GM18505 (cell line): ENCODE measurements around the gene NPSR1.
"Not testable (repeated sequence)": the region's sequence is repeated elsewhere in the genome, so short reads cannot be mapped to it uniquely, and the experiment has no call there.

ENCODE experiments used
- ATAC-seq: cut with Tn5 transposase; IDR thresholded peaks from one replicate; pipeline ENCODE4 v1.9.1; 2021; ENCODE audit not compliant: unreplicated experiment
- POLR2A ChIP-seq: IDR thresholded peaks from 4 replicates; pipeline ENCODE4 v1.6.1; 2011; ENCODE audit warnings: borderline replicate concordance; ENCODE audit not compliant: insufficient read depth, insufficient read length; ENCODE audit errors: extremely low read depth

Gene NPSR1

DNA sequence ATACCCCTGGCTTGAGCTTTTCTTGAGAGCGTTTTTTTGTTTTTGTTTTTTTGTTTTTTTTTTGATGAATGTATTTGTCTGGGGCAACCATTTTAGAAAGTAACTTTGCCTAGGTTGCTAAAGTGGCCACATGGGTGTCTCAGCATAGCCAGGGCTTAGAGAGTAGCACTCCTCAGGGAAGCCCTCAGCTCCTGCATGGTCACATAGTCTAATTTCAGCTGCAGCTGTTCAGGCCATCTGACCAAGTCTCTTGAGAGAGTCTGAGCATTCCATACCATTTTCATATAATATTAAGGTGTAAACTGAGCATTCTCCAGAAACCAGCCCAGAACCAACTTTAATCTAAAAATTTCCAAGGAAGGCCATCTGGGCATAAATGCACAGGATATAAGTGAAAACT, 186.4 kb downstream of the NPSR1 start:
- TF ChIP-seq POLR2A, result no peak
- ATAC-seq, result no peak

DNA sequence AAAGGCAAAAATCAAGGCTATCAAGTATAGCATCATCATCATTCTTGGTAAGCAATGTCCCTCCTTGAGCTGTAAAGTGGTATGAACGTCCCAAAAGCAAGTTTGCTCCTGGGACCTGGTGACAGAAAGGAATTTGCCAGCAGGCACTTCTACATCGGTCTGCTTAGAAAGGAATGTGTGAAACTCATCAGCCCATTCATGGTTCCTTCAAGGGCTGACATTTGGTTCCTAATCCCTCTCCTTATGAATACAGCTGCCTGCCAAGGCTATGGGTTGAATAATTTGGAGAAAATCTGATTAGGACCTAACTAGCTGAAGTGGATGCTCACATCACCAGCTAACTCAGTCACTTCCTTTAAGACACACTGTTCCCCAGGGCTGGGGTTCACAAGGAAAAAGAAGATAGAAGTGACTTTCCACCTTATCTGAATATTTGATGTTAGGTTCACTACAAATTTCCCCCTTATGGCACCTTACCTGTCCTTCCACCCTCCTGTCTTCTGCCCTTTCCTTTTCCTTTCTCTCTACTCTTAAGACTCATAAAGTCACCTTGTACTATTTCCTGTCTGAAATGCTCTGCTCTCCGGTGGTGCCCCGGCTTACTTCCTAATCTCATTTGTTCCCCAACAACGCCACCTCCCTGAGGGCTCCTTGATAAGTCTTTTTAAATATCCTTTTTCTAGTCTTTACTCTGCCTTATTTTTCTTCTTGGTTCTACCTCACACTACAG, 187.1 kb downstream of the NPSR1 start:
- TF ChIP-seq POLR2A, result no peak
- no peak for ATAC-seq

DNA sequence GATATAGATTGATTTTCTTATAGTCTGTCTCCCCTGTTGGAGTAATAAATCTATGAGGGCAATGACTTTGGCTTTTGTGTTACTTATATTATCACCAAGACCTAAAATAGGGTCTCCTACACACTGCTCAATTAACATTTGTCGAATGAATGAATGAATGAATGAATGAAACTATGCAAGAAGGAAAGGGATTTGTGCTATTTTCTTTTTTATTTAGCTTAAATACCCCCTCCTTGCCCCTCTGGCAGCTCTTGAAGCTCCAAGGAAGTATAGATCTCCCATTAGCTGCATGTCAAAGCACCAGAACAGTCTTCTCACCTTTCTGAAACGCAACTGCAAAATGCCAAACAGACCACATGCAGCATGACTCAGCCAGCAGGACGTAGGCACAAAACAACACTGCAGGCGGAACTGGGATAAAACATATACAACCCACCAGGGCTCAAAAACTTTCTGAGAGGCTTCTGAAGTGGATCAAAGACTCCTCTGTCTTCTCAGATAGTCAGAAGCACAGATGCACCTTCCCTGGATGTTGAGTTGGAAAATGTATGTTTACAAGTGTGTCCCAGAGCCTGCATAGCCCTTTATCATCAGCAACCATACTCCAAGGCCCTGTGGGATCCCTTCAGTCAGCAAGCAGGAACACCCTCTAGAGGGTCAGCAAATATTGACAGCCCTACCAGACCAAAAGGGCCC, 187.8 kb downstream of the NPSR1 start:
- no peak for ATAC-seq
- TF ChIP-seq POLR2A, result no peak

DNA sequence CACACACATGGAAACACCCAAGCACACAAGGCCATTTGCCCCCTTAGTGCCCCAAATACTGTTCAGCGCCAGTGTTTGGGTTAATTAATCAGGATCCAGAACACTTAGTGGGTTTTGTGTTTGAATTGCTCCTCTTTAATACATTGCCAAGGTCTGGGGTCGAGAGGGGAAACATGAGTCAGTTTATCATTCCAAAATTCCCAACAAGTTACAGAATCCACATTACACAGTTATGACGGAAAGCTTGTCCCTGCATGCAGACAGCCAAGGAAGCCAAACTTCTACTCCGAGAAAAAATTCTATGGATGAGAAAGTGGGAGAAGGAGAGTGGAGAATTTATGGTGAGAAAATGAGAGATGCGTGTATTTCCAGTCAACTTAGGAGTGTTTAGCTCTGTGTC, 189.0 kb downstream of the NPSR1 start:
- TF ChIP-seq POLR2A, result no peak
- no peak for ATAC-seq

DNA sequence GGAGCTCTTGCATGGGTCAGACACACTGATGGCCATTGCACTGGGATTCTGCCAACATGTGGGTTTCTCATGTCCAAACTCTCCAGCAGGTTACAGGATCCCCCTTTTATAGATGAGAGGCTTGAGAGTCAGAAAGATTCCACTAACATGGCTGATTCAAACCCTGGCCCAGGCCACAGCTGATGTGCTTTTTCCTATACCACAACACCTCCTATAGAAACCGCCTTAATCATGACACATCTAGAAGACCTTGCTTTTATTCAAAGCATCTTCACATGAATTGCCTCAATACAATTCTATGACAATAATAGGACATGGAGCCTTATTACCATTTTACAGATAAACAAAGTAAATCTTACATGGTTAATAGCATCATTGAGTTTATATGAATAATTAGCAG, 190.7 kb downstream of the NPSR1 start:
- no peak for ATAC-seq
- TF ChIP-seq POLR2A, result no peak

DNA sequence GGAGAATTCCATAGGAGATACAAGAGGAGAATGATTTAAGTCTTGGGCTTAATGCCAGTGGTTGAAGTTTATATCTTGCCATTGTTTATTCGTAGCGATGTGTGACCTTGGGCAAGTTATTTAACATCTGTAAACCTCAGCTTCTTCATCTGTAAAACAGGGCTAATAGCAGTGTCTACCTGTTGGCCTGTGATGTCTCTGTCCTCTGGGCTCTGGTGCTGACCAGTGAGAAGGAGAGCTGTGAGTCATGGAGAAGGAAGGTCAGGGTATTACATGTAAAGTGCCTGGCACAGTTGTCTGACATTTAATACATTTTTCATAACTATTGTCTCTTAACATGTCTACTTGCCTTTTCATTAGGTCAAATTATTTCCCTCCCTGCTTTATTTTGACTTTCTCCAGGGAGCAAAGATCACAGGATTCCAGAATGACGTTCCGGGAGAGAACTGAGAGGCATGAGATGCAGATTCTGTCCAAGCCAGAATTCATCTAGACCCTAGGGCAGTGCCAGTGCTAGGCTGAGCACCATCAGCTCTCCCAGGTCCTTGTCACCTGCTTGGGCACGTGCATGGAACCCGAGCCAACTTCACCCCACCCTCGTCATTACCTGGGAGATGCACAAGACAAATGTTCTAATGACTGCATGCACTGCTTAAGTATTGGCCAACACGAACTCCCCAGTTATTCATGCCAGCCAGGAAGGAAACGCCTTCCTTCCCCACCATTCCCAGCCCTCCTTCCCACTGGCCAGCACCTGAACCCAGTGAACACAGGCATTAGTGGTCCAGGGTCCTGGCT, 191.3 kb downstream of the NPSR1 start:
- TF ChIP-seq POLR2A, result no peak
- no peak for ATAC-seq

DNA sequence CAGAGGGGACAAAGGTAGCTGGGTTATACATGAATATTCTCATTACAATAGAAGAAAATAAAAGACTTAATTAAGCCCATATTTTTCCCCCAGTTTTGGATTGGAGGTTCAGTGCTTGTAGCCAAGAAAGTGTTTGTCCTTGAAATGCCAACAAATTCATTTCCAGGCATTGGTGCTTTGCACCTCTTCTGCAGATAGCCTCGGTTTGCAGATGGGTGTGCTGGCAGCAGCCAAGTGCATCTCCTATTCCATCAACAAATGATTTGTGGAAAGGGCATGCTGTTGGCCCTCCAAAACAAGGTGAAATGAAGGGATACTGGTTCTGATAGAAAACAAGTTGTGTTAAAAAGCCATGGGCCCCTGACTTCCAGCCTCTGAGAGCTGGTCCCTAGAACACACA, 192.0 kb downstream of the NPSR1 start:
- TF ChIP-seq POLR2A, result no peak
- ATAC-seq, result no peak

DNA sequence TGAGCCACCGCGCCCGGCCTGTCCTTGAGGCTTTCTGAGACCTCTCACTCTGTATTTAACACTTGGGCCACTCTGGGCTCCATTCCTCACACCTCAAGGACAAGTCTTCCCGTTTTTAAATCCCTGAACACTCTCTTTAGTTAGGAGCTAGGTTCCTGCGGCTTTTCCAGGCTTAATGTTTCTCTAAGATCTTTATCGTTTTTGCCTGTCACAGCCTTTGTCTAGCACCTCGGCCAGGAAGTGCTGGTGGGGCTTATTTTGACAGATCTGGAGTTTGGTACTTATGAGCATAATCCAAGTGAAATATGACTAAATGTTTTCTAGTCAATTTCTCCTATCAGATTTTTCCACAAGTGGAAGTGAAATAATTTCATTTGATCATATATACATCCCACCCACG, 192.7 kb downstream of the NPSR1 start:
- TF ChIP-seq POLR2A, result no peak
- ATAC-seq, result no peak

DNA sequence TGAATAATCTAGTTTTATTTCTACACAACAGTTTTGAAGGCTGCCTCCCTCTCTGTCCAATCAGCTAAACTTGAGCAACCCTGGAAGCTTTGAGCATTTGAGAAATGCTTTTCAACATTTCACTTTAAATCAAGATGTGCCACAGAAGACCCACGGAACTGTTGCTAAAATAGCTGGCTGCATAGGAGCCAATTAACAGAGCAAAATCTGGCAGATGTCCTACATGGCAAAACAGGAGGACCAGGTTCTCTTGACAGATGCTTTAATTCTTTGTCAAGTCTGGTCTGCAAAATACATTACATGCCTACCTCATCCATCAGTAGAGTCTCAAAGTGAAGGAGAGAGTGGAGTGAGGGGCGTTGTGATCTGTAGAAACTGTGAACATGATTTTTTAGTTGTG, 193.4 kb downstream of the NPSR1 start:
- no peak for TF ChIP-seq POLR2A
- ATAC-seq, result no peak

DNA sequence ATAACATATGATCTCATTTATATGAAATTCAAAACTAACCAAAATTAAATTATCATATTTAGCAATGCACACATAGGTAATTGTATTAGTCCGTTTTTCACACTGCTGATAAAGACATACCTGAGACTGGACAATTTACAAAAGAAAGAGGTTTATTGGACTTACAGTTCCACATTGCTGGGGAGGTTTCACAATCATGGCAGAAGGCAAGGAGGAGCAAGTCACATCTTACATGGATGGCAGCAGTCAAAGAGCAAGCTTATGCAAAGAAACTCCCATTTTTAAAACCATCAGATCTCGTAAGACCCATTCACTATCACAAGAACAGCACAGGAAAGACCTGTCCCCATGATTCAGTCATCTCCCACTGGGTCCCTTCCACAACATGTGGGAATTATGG, 200.4 kb downstream of the NPSR1 start:
- ATAC-seq, result not testable (repeated sequence)

DNA sequence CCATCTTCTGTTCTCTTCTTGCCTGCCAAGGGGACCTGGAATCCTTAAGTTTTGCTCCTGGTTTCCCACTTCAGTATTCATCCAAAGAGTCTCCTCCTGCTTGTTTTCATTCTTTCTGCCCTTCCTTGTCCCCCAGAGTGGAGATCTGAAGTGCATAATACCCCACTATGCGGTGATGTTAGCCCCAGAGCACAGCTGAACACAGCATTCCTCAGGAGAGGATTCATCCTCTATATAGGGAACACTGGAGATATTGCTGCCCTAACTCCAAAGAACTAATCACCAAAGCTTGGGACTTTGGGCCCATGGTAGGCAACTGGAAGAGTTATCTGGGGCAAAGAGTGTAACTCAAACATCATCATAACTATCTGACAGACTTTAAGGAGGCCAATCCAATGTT, 201.3 kb downstream of the NPSR1 start:
- not testable (repeated sequence) for ATAC-seq

DNA sequence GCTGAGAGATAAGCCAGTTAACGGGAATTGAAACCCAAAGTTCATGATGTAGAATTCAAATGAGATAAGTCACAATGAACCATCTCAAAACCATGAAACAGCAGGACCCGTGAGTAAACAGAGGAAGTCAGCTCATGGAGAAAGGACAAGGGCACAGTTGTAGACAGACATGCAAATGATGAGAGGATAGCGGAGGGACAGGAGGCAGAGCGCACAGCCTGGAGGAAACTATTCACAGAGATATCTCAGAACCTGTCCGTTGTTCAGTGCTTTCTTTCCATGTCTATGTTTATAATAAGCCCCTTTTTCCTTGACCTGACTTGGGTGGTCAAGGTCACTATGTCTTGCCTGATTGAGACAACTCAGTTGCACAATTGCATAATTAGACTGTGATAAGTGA, 208.2 kb downstream of the NPSR1 start:
- ATAC-seq, result not testable (repeated sequence)

DNA sequence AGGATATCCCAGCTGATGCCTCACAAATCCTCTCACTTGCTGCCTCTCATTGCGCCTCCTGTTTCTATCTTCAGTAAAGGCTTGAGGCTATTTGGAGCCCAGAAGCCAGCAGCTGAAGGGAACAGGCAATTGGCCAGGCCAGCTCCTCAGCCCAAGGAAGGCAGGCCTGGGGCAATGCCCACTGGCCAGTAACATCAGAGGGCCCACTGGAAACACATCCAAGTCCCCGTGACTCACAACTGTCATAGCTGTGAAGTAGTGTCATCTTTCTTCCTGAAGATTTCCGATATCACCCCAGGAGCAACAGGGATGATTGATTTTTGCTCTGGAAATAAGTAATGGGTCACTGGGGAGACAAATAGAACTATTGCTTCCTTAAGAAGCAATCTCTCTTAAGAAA, 209.3 kb downstream of the NPSR1 start:
- ATAC-seq, result not testable (repeated sequence)

DNA sequence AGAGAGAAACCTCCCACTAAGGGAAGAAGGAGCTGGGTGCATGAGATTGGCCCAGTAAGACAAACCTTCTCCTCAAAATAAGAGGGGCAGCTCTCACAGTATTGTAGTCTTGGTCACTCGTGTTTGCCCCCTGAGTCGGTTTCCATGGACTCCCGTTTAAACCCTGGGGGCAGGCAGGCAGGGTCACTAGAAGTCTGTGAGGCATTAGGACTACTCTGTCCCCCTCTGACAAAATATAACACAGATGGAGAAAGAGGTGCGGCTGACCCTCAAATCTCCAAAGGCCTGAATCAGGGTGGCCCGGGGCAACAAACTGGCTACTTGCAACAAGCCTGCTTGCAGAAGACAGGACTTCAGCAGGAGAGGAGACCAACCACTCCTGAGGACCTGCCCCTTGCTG, 210.6 kb downstream of the NPSR1 start:
- ATAC-seq, result not testable (repeated sequence)

DNA sequence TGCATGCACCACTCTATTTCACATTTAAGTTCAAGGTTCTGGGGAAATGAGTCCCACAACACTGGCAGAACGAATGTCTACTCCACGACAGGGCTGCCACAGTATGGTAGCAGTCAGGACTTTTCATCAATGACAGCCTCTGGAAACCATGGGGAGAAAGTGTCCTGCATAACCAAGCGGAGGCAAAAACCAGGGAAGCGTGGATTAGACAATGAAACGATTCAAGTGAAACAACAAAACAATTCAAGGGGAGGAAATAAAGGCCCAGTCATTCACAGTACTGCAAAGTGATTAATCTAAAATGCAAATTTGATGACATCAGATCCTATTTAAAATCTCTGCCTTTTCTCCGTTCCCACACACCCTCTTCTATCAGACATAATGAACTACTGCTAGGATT, 211.0 kb downstream of the NPSR1 start:
- TF ChIP-seq POLR2A, result no peak
- ATAC-seq, result no peak

DNA sequence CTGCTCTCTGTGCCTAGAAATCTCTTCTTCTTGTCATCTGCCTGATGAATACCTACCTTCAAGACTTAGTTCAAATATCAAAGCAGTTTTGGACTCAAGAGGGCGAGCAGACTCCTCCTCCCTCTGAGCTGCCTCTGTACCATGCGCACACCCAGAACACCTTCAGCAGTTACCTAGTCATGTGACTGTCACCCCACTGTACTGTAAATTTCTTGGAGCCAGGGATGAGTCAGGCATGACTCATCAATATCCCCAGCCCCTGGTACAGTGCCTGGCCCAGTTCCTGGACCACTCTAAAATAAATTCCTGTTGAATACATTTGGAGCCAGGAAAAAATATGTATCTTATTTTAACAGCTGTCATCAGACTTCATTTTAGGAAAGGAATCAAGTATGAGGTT, 212.0 kb downstream of the NPSR1 start:
- not testable (repeated sequence) for ATAC-seq

DNA sequence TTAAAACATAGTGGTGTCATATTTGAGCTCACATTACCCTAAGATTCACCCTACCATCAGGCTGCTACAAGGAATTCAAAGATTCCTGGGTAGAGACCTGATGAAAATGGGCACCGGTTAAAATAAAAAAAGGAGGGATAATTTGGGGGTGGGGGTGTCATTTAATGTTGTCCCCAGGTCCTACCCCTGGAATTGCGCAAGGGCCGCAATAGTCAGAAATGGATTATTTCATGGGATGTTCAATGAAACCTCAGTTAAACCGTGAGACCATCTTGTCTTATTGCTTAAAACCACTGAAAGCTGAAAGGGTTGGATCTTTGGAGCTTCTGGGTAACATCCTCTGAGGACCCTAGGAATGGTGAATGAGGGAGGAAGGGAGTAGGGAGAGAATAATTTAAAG, 216.3 kb downstream of the NPSR1 start:
- ATAC-seq, result not testable (repeated sequence)
